K562 (cell line): ENCODE measurements around the gene PODXL. TPM values are rescaled to one million over a fixed set of nuclear protein-coding genes. Genes with fewer than 3 reads are reported as not detected.

Experiments used
- HIVEP1 ChIP-seq: fragments of 250-450 bp; sonication (Bioruptor Pico); IDR thresholded peaks from 2 replicates; pipeline ENCODE4 v1.4.0; 2020; ENCODE audit warnings: mild to moderate bottlenecking
- TCF3 ChIP-seq: sonication (generic); formaldehyde crosslinking; IDR thresholded peaks from 2 replicates; pipeline ENCODE4 v1.4.0; 2020; ENCODE audit warnings: mild to moderate bottlenecking, missing genetic modification reagents
- ZBTB43 ChIP-seq: sonication (generic); formaldehyde crosslinking; IDR thresholded peaks from 2 replicates; pipeline ENCODE4 v1.8.0; 2023; ENCODE audit warnings: mild to moderate bottlenecking, missing genetic modification reagents
- polyA plus RNA-seq, 8 experiments: library from polyadenylated mRNA; depleted of rRNA in 4 of 8; stranded (reverse) in 5 of 8; unstranded in 3 of 8; fragments of >200 nt; fragmentation: Nextera tagmentation in 2 of 8; fragmentation: Illumina TruSeq in 1 of 8; extraction: Ambion mirVana in 2 of 8; extraction: Trizol in 1 of 8; gene quantifications; 2 replicates each; pipeline versions ENCODE4 v1.2.1 to v1.2.3, GENCODE V29; 2011 to 2014; ENCODE audit warnings: inconsistent platforms in 1 of 8, missing spikeins in 1 of 8
- total RNA-seq, 7 experiments: library from RNA; depleted of rRNA in 6 of 7; stranded (reverse); fragments of >200 nt in 6 of 7; fragmentation: Illumina TruSeq in 2 of 7; extraction: Trizol in 2 of 7; gene quantifications; 2 replicates each; pipeline versions ENCODE4 v1.2.1 to v1.2.3, GENCODE V29; 2011 to 2021; ENCODE audit warnings: low replicate concordance in 1 of 7
- TF ChIP-seq, protein P1 (sequence below), 2 experiments: fragments of 450-650 bp; IDR thresholded peaks; 2 replicates each; pipeline ENCODE4 v1.6.1; 2018; ENCODE audit warnings: mild to moderate bottlenecking in 2 of 2, low read depth in 1 of 2; ENCODE audit not compliant: partially characterized antibody in 2 of 2
- TF ChIP-seq, protein P2 (sequence below): fragments of 250-450 bp; sonication (Bioruptor Pico); IDR thresholded peaks from 2 replicates; pipeline ENCODE4 v1.8.0; 2022; ENCODE audit warnings: inconsistent platforms, mild to moderate bottlenecking, moderate library complexity, borderline replicate concordance

Gene PODXL
- total and polyA plus RNA-seq, 9 of the 15 experiments (the other 6 are each of a cell fraction or from before 2014, with no cell fraction given) = 0.01 to 0.73 (median 0.07) TPM

DNA sequence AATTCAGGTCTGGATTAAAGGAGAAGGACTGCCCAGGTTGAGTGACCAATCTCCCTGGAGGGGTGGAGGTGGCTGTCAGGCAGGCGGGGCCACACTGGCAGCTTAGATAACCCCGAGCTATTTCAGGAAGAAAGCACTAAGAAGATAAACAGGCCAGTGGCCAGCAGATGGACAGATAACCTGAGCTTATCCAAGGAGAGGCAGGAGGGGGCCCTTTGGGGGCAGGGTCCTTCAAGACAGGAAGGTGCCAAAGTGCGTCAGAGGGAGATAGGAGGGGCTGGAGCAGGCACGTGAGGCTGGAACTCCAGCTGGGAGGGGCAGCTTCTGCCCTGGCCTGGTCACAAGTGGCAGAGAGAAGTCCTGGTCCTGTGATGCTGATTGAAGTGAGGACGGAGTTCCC is 29.8 kb upstream of the PODXL start (continued):
- TF ChIP-seq, protein P1, sequence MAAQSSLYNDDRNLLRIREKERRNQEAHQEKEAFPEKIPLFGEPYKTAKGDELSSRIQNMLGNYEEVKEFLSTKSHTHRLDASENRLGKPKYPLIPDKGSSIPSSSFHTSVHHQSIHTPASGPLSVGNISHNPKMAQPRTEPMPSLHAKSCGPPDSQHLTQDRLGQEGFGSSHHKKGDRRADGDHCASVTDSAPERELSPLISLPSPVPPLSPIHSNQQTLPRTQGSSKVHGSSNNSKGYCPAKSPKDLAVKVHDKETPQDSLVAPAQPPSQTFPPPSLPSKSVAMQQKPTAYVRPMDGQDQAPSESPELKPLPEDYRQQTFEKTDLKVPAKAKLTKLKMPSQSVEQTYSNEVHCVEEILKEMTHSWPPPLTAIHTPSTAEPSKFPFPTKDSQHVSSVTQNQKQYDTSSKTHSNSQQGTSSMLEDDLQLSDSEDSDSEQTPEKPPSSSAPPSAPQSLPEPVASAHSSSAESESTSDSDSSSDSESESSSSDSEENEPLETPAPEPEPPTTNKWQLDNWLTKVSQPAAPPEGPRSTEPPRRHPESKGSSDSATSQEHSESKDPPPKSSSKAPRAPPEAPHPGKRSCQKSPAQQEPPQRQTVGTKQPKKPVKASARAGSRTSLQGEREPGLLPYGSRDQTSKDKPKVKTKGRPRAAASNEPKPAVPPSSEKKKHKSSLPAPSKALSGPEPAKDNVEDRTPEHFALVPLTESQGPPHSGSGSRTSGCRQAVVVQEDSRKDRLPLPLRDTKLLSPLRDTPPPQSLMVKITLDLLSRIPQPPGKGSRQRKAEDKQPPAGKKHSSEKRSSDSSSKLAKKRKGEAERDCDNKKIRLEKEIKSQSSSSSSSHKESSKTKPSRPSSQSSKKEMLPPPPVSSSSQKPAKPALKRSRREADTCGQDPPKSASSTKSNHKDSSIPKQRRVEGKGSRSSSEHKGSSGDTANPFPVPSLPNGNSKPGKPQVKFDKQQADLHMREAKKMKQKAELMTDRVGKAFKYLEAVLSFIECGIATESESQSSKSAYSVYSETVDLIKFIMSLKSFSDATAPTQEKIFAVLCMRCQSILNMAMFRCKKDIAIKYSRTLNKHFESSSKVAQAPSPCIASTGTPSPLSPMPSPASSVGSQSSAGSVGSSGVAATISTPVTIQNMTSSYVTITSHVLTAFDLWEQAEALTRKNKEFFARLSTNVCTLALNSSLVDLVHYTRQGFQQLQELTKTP (IDR thresholded peaks at IDR 0.05; ENCODE audit: low read depth in 1 of 2, partially characterized antibody in 2 of 2) = no peak
- no peak for TF ChIP-seq ZBTB43 (CRISPR knock-in tag)
- no peak for TF ChIP-seq HIVEP1
- TF ChIP-seq TCF3 (CRISPR knock-in tag) = peak; percentile 89
- TF ChIP-seq, protein P2, sequence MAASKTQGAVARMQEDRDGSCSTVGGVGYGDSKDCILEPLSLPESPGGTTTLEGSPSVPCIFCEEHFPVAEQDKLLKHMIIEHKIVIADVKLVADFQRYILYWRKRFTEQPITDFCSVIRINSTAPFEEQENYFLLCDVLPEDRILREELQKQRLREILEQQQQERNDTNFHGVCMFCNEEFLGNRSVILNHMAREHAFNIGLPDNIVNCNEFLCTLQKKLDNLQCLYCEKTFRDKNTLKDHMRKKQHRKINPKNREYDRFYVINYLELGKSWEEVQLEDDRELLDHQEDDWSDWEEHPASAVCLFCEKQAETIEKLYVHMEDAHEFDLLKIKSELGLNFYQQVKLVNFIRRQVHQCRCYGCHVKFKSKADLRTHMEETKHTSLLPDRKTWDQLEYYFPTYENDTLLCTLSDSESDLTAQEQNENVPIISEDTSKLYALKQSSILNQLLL (CRISPR knock-in tag) = no peak
